Calu3 (cell line): ENCODE measurements around the gene TTC19. TPM values are rescaled to one million over a fixed set of nuclear protein-coding genes. Genes with fewer than 3 reads are reported as not detected.

Experiments used
- BruUV-seq: library from RNA; stranded (reverse); fragments of 400-500 nt; replicated peaks from 2 replicates; lab custom pipeline; 2021; lab: Mats Ljungman, UMichigan
- CTCF ChIA-PET: fragments of 300-600 bp; sonication (Branson Sonifier 250); formaldehyde crosslinking; loops from one replicate; lab custom pipeline; 2022; ENCODE audit warnings: antibody characterized with exemption; lab: Charles Lee
- DNase-seq: peaks from one replicate; pipeline ENCODE4 v3.0.0; 2022
- H3K27ac Mint-ChIP-seq: one replicate; pipeline ENCODE4 v1.8.0; 2022; ENCODE audit warnings: mixed read lengths; ENCODE audit not compliant: unreplicated experiment
- H3K27me3 Mint-ChIP-seq: one replicate; pipeline ENCODE4 v1.8.0; 2022; ENCODE audit warnings: mixed read lengths; ENCODE audit not compliant: unreplicated experiment
- H3K36me3 Mint-ChIP-seq: one replicate; pipeline ENCODE4 v1.8.0; 2022; ENCODE audit warnings: mild to moderate bottlenecking, moderate library complexity, mixed read lengths; ENCODE audit not compliant: insufficient read depth, unreplicated experiment
- H3K4me1 Mint-ChIP-seq: one replicate; pipeline ENCODE4 v1.8.0; 2022; ENCODE audit warnings: mild to moderate bottlenecking, low read depth, mixed read lengths; ENCODE audit not compliant: unreplicated experiment
- H3K4me3 Mint-ChIP-seq: one replicate; pipeline ENCODE4 v1.8.0; 2022; ENCODE audit warnings: mild to moderate bottlenecking, low read depth, moderate library complexity, mixed read lengths; ENCODE audit not compliant: unreplicated experiment
- H3K9me3 Mint-ChIP-seq: one replicate; pipeline ENCODE4 v1.8.0; 2022; ENCODE audit warnings: low read depth, mixed read lengths; ENCODE audit not compliant: unreplicated experiment
- CTCF ChIP-seq: fragments of 200-600 bp; IDR thresholded peaks from one replicate; pipeline ENCODE4 v1.8.0; 2022; ENCODE audit warnings: antibody characterized with exemption; ENCODE audit not compliant: unreplicated experiment
- intact Hi-C: fragments of 100-400 bp; cut with micrococcal nuclease; formaldehyde crosslinking; loops from one replicate; pipeline ENCODE4 v1.10.0; 2022; ENCODE audit not compliant: unreplicated experiment
- total RNA-seq: library from RNA; stranded (reverse); gene quantifications from 2 replicates; pipeline ENCODE4 v1.2.3, GENCODE V29; 2022

Gene TTC19
- total RNA-seq, 1 experiment from 2014 or later = 30.3 TPM

GRCh38 chr17:16005636-16006035, 6.0 kb downstream of the TTC19 start:
- DNase-seq = no peak
- H3K4me1 Mint-ChIP-seq = peaks cover 26% of the 10 kb centered on the region
- H3K36me3 Mint-ChIP-seq = peaks cover 53% of the 10 kb centered on the region

GRCh38 chr17:16007439-16007838, 7.8 kb downstream of the TTC19 start:
- TF ChIP-seq CTCF = no peak
- Mint-ChIP-seq H3K27me3 (no peaks in the 10 kb centered on the region), H3K4me1 (peaks cover 21% of the 10 kb centered on the region), H3K4me3 (no peak overlapping the region), H3K36me3 (peaks cover 50% of the 10 kb centered on the region), H3K9me3 (no peaks in the 10 kb centered on the region), H3K27ac (no peak overlapping the region)
- CTCF ChIA-PET = no interaction called here
- no TSS peak for BruUV-seq
- intact Hi-C loops = no loop called here
- no peak for DNase-seq

More at GRCh38 chr17:16005636-16006035, 6.0 kb downstream of the TTC19 start:
- no peak for TF ChIP-seq CTCF
- CTCF ChIA-PET = no interaction called here
- Mint-ChIP-seq H3K9me3 (peaks cover 5% of the 10 kb centered on the region), H3K27me3 (no peaks in the 10 kb centered on the region), H3K4me3 (no peak overlapping the region), H3K27ac (no peak overlapping the region)
- intact Hi-C loops = no loop called here
- BruUV-seq = no TSS peak

- no peak overlapping the region for H3K27ac Mint-ChIP-seq
- no peaks in the 10 kb centered on the region for H3K9me3 Mint-ChIP-seq
- no TSS peak for BruUV-seq
- TF ChIP-seq CTCF = peak; percentile 24
- H3K27me3 Mint-ChIP-seq = no peaks in the 10 kb centered on the region
- peaks cover 38% of the 10 kb centered on the region for H3K36me3 Mint-ChIP-seq
- intact Hi-C loops = no loop called here
- H3K4me3 Mint-ChIP-seq = no peak overlapping the region
- no peak for DNase-seq
- H3K4me1 Mint-ChIP-seq = peaks cover 8% of the 10 kb centered on the region
- CTCF ChIA-PET = no interaction called here
Measured at GRCh38 chr17:16013943-16014407, 14.4 kb downstream of the TTC19 start.

- Mint-ChIP-seq H3K36me3 (peaks cover 28% of the 10 kb centered on the region), H3K27ac (no peak overlapping the region), H3K4me1 (no peaks in the 10 kb centered on the region), H3K4me3 (no peak overlapping the region), H3K9me3 (no peaks in the 10 kb centered on the region), H3K27me3 (no peaks in the 10 kb centered on the region)
- no peak for DNase-seq
- intact Hi-C loops = no loop called here
- CTCF ChIA-PET = no interaction called here
- TSS peak; percentile 20 for BruUV-seq
- no peak for TF ChIP-seq CTCF
Measured at GRCh38 chr17:16019347-16019746, 19.7 kb downstream of the TTC19 start.
